ENCODE measurements around the gene SLC6A18.
"Not testable (repeated sequence)": the region's sequence is repeated elsewhere in the genome, so short reads cannot be mapped to it uniquely, and the experiment has no call there.

Gene SLC6A18

DNA sequence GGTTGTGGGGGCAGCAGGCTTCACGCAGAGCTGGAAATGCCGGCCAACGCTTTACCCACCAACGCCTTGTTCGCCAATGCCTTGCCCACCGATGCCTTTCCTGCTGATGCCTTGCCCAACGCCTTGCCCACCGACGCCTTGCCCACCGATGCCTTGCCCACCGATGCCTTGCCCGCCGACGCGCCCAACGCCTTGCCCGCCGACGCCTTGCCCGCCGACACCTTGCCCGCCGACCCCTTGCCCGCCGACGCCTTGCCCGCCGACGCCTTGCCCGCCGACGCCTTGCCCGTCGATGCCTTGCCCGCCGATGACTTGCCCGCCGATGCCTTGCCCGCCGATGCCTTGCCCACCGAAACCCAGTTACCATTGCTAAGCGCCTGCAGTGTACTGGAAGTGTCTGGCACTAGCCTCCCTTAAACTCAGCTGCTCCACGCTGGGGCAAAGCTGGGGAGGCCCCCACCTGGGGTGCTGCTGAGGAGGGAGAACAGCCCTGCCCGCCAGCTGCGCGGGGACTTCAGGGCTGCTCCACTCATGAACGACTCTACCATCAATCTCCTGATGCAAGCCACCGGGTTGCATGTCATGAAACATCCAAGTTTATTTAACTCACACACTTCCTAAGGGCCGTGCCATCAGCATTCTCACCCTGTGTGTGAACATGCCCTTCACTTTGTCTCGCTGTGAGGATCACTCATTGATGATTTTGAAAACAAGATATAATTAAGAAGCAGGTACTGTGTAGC, 1.8 kb downstream of the SLC6A18 start:
- DNase-seq (ENCODE audit: extremely low spot score, insufficient read length, low read depth) (no peak), FAIRE-seq (no peak)

- no peak for DNase-seq (ENCODE audit: extremely low spot score, insufficient read length, low read depth)
- no peak for FAIRE-seq
These were observed 2.5 kb downstream of the SLC6A18 start for GRCh38 chr5:1227667-1228066.

GRCh38 chr5:1228120-1228519, 2.9 kb downstream of the SLC6A18 start:
- no peak for FAIRE-seq
- no peak for DNase-seq (ENCODE audit: extremely low spot score, insufficient read length, low read depth)

DNA sequence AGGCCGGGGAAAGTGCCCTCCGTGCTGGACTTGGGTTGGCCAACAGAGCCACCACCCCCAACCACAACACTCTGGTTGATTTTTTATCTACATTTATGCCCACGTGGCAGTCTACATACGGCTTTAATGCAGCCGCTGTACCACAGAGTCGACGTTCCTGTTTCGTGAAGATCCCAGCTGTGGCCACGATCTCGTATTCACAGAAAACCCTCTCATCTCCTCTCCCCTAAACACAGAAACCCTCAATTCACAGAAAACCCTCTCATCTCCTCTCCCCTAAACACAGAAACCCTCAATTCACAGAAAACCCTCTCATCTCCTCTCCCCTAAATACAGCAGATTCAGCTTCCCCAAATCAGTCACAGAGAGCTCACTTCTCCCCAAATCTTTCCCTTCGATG, 3.8 kb downstream of the SLC6A18 start:
- not testable (repeated sequence) for FAIRE-seq; DNase-seq (ENCODE audit: extremely low spot score, insufficient read length, low read depth)

GRCh38 chr5:1229822-1230221, 4.6 kb downstream of the SLC6A18 start:
- DNase-seq (ENCODE audit: extremely low spot score, insufficient read length, low read depth) (no peak), FAIRE-seq (no peak)

DNA sequence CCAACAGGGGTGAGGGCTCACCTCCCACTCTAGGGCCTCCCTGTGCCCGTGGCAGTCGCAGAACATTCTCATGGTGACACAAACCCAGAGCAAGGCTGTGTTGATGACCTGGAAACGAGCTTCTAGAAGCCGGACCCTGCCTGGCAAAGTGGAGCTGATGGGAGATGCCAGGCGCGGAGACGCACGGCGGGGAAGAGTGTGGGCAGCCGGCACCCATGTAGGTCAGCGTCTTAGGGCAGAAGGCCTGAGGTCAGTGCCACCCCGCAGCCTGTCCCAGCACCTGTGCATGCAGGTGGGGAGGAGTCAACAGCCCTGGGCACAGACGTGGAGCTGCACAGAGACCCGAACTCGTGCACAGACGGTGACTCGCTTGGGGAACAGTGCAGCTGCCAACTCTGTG, 5.4 kb downstream of the SLC6A18 start:
- FAIRE-seq (no peak), DNase-seq (ENCODE audit: extremely low spot score, insufficient read length, low read depth) (no peak)

DNA sequence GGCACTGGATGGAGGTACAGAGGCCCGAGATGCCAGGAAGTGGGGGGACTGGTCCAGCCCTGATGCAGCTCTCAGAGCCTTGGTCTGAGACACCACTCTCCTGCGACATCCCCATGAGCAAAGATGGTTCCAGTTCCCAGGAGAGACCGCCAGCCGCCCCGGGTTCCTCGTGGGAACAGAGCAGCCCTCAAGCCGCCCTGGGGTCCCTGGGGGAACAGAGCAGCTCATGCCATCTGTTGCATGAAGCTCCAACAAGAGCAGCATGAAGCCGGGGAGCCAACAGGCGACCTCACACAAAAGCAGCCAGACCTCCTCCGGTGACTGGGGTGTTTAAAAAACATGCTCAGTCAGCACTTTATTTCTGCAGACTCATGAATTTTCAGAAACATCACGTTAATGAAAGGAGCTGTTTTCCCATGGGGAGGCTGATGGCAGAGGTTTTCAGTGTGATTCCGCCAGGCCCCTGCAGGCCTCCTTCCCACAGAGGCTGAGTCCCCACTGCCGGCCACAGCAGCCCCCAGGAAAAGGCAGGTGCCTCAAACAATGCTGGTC, 6.2 kb downstream of the SLC6A18 start:
- FAIRE-seq = no peak
- no peak for DNase-seq (ENCODE audit: extremely low spot score, insufficient read length, low read depth)

DNA sequence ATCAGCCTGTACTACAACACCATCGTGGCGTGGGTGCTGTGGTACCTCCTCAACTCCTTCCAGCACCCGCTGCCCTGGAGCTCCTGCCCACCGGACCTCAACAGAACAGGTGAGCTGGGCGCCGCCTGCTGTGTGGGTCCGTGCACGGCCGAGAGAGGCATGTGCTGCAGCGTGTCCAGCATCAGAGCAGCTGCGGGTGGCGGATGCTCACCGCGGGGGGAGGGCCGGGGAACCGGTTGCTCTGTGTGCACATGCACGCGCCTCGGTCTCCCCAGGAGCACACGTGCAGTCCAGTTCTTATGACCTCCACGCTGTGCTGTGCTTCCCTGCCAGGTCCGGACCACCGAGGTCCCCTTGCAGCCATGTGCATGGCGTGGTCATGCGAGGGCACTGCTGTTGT, 7.6 kb downstream of the SLC6A18 start:
- DNase-seq (ENCODE audit: extremely low spot score, insufficient read length, low read depth) (no peak), FAIRE-seq (no peak)

GRCh38 chr5:1235379-1235778, 10.2 kb downstream of the SLC6A18 start:
- no peak for FAIRE-seq
- no peak for DNase-seq (ENCODE audit: extremely low spot score, insufficient read length, low read depth)

GRCh38 chr5:1235838-1236237, 10.7 kb downstream of the SLC6A18 start:
- DNase-seq (ENCODE audit: extremely low spot score, insufficient read length, low read depth) (no peak), FAIRE-seq (no peak)

- DNase-seq (ENCODE audit: extremely low spot score, insufficient read length, low read depth) (no peak), FAIRE-seq (no peak)
These were observed 14.5 kb downstream of the SLC6A18 start for GRCh38 chr5:1239505-1240251.

DNA sequence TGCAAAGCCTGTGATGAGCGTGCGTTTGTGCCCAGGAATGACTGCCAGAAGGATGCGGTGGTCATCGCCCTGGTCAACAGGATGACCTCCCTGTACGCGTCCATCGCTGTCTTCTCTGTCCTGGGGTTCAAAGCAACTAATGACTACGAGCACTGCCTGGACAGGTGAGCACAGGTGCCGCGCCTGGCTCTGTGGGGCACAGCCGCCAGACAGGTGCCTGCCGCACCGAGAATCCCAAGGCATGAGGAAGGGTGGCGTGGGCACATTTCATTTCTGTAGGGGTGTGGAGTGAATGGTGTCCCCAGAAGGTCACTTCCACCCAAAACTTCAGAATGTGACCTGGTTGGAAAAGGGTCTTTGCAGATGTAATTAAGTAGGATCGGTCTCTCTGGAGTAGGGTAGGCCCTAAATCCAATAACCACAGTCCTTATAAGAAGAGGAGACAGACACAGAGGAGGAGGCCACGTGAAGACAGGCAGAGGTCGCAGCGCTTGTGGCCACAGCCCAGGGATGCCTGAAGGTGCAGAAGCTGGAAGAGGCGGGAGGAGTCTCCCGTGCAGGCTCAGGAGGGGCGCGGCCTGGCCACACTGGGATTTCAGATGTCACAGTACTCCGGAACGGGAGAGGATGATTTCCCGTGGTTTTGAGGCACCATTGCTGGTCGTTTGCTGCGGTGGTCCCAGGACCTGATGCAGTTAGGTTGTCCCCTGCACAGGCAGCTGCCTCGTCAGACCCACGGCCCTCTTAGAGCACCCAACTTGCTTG, 15.5 kb downstream of the SLC6A18 start:
- FAIRE-seq (no peak), DNase-seq (ENCODE audit: extremely low spot score, insufficient read length, low read depth) (no peak)

DNA sequence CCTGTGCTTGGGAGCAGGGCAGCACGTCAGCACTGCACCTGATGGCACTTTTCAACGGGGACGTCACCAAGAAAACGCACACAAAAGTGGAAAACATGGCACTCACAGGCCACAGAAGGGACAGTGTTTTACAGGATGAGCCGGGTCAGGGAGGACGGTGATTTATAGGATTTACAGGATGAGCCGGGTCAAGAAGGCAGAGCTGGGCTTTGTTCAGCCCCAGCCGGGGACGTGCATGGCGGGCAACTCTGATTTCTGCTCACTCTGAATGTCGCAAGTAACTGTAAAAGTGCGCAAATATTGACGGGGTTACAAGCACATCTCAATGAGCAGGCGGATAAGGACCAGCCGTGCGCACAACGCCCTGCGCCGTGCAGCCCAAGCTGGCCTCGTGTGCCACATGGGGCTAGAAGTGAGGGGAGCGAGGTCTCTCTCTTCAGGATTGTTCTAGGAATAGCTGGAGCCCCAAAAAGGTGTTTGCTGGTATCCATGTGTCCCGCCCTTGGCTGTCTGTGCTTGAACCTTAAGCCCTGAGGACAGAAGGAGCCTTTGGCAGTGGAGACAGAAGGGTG, 16.4 kb downstream of the SLC6A18 start:
- FAIRE-seq = no peak
- no peak for DNase-seq (ENCODE audit: extremely low spot score, insufficient read length, low read depth)

- no peak for DNase-seq (ENCODE audit: extremely low spot score, insufficient read length, low read depth)
- no peak for FAIRE-seq
These were observed 17.7 kb downstream of the SLC6A18 start for GRCh38 chr5:1242733-1243486.

GRCh38 chr5:1243487-1244130, 18.4 kb downstream of the SLC6A18 start:
- no peak for FAIRE-seq

DNA sequence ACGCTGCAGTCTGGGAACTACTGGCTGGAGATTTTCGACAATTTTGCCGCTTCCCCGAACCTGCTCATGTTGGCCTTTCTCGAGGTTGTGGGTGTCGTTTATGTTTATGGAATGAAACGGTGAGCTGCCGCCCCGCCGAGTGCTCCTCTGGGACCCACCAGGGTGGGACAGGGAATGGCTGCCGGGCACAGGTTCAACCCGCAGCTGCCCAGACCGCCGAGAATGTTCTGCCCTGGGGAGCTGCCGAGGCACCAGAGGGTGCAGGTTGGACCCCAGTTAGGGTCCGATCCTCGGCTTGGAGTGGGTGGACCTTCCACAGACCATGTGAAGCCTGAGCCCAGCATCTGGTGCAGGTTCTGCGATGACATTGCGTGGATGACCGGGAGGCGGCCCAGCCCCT, 19.1 kb downstream of the SLC6A18 start:
- no peak for DNase-seq (ENCODE audit: extremely low spot score, insufficient read length, low read depth)
- no peak for FAIRE-seq

More at GRCh38 chr5:1243487-1244130, 18.4 kb downstream of the SLC6A18 start:
- DNase-seq (ENCODE audit: extremely low spot score, insufficient read length, low read depth) = no peak

- DNase-seq (ENCODE audit: extremely low spot score, insufficient read length, low read depth) (no peak), FAIRE-seq (no peak)
These were observed 19.8 kb downstream of the SLC6A18 start for GRCh38 chr5:1244976-1245375.

DNA sequence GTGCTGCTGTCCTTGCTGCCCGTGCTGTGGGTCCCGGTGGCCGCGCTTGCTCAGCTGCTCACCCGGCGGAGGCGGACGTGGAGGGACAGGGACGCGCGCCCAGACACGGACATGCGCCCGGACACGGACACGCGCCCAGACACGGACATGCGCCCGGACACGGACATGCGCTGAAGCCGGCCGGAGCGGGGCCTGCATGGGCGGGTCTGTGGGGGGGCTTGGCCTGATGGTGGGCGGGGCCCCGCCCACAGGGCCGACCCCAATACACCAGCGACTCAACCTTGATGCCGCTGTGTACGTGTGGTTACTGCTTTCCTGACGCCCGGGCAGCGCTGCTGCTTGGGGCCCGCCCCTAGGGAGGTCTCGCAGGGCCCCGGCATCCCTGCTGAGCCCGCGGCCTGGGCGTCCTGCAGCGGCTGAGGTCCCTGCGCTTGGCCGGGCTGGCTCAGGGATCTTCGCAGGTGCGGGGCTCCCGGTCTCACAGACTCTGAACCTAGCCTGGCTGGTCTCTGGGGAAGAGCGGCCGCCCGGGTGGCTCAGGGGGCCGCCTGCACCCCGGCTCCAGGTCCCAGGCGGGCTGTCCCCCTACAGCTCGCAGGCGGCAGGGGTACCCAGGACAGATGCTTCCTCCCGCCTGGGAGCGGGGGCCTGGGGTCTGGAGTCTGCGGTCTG, 20.9 kb downstream of the SLC6A18 start:
- FAIRE-seq (no peak), DNase-seq (ENCODE audit: extremely low spot score, insufficient read length, low read depth) (no peak)
